Cerebellar nuclear complex (tissue), 1 donor: Measurements from ENCODE around the gene ARHGAP10.

Experiments used
- DNase-seq, 2 experiments: peaks; one replicate each; lab custom pipeline; 2025; lab: John Stamatoyannopoulos, UW

Gene ARHGAP10

DNA sequence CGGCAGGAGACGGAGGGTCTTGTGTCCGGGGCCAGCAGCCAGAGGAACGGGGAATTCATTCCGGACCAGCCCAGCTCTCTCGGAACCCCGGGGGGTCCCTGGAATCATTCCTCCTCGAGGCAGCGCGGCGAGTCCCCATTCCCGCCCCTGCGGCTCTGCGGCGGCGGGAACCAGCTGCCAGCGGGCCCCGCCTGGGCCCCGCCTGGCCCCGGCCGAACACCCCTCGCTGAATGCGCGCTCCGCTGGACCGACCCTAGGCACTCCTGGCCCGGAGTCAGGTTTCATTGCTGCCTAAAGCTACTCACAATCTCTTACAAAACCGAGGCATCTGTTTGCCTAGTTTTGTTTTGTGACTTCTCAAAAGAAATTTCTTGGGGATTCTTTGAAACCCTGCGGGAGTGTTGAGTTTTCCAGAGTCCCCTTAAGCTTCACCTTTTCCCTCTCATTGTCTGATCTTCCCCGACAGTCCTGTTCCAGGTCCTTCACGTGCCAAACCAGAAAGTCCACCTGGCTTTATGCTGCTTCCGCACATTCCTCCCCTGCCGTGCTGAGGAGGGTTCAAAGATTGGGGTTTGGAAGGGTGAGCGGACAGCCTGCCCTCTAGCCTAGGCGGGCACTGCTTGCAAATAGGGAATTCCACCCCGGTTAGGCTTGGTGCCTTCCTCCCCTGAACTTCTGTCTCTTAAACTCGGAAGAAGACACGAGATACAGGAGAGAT lies 789 bp downstream of the ARHGAP10 start:
- no peak for DNase-seq

DNA sequence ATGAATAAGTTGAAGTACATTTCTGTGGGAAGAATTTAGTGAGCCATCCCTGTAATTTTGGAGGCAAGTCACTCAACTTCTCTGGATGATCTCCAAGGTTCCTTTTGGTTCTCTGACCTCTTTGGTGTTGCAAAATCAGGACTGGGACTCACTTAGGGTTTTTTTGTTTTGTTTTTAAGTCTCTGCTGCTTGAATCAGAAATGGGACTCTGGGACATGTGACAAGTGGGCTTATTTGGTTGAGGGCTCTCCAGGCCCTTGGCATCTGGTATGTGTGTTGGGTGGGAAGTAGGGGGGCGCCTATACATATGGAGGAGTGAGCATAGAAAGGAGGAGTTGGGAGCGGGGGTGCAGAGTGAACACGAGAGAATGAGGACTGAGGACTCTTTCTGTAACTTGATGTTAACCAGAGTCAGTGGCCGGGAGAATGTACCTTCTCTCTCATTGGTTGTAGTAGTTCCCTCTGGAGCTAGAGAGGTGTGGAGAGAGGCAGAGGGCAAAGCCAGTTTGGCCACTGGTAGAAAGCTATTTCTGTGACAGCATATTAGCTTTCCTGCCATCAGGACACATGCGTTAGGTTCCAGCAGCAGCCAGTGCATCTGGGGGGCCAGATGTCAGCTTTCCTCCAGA lies 1.9 kb downstream of the ARHGAP10 start:
- DNase-seq = no peak

DNA sequence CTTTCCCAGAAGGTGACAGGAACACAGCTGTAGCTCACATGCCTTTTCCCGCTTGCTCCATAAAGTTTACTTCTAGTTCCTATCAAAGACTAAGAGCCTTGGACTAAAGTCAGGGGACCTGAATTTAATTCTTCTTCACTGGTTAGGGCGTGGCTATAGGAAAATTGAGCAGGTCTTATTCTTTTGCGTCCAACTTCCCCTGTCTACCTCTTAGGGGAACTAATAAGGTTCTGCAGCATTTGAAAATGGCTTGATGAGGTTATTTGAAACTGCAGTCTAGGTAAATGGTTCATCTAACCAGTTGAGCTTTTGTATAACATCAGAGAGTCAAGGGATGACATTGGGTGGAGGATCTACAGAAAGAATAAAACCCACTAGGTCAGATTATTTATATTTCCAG lies 2.6 kb downstream of the ARHGAP10 start:
- DNase-seq = no peak

DNA sequence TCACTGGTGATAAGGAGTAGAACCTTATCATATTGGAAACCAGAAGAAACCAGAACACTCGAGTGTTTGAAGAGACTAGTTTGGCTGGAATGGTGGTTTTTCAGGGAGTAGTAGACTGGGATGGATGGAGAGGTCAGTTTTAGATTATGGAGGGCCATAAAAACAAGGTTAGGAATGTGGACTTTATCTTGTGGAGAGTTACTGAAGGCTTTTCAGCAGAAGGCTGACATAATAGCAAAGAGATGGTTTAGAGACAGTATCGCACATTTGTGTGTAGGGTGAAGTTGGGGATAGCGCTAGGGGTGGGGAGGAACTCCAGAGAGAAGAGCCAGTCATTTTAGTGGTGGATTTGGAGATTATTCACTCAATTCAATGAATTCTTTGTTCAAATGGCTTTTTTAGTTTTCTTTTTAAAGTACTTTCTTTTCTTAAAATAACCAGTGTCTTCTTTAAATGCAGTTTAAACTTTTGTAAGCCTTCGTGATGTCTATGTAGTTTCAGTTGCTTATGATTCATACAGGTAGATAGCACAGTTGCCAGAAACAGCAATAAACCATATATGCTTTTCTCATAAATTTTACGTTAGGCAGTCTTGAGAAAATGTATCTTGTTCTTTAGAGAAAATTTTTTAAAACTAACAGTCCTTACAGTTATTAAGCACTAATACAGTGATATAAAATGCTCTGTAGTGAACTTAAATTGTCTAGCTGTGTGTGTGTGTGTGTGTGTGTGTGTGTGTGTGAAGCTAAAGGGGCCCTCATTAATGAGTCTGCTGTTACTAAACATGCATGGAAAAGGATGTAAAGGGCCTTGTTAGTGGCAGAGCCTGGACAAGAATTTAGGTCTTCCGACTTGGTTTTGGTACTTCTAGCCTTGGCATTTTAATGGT lies 3.8 kb downstream of the ARHGAP10 start:
- no peak for DNase-seq

DNA sequence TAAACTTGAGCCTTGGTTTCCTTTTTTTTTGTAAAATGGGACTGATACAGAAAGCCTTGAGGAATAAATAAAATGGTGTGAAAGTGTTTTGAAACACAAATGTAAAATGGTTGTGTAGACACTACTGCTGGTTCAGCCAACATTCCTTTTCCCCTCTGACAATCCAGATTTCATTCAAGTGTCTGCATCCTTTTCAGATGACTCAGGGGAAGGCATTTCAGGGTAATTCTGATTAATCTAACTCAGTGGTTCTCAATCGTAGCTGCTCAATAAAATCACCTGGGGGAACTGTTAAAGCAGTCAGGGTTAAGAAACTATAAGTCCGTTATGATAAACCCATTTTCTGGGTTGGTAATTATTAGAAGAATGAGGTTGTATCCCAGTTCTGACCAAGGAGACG lies 4.6 kb downstream of the ARHGAP10 start:
- DNase-seq = no peak

DNA sequence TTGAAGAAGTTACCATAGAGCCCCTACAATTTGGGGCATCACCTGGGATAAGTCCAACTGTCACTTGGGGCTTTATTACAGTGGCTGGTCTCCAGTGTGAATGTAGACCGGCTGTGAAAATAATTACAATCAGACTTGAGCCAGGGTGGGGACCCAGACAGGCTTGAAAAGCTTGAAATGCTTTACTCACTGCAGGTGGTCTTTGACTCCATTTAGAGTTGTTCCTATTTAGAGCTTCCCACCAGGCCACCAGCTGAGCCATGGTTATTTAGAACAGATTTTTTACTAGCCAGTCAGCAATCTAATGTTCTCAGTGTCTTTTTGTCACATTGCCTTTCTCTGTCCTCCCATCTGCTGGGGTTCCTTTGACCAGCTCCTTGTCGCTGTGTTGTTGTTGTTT lies 5.7 kb downstream of the ARHGAP10 start:
- no peak for DNase-seq

DNA sequence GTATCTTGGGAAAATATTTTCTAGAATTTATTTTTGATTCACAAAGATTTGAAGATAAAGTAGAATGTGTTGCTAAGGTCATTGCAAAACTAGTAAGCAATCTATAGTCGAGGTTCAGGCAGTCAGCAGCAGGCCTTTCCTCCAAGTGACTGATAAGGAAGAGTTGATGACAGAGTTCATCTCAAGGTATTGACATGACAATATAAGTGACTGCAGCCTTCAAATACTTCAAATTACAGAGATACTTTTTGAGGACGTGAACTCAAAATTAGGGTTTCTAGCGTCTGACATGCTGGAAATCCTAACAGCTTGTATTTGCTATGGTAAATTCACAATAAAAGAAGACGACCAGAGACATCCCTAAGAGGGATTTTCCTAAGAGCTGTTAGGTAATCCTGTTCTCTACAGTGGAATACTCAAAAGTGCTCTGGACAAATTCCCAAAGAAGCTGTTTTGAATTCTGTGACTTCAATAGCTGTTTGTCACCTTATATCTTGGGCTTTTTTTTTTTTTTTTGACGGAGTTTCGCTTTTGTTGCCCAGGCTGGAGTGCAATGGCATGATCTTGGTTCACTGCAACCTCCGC lies 7.4 kb downstream of the ARHGAP10 start:
- DNase-seq = no peak

DNA sequence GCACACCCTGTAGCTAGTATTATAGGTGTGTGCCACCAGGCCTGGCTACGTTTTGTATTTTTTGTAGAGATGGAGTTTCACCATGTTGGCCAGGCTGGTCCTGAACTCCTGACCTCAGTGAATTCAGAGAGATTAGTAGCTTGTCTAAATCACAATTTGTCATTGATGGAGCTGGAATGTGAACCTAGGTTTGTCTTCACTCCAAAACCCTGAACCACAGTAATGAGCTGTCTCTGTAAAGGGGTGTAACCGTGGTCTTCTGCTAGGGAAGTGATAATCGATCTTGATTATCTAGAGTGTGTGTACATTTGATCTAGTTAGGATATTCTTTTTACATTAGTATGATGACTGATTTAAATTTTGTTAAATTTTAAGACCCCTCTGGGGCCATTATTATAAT lies 8.3 kb downstream of the ARHGAP10 start:
- no peak for DNase-seq

DNA sequence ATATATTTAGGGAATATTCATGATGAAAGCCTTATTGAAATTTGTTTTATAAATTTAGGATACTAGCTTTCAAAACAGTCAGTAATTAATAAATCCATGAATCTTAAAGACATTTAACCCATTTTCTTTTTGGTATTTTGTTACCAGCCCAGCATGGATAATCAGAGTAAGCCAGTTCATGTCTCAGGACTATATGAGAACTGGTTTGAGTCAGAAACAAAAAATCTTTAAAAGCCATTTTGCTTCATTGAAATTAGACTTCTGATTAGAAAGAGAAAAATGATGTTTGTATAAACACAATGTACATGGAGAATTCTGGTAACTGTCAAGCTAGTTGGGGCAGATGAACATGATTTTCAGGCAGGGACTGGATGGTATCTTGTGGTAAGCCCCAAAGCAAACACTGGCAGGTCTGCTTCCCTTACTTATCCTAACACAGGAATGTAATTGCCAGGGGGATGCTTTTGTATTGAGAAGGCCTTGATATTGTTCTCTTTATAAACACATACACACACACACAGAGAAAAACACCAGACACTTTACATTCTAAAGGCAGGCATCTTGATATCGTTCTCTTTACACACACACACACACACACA lies 9.4 kb downstream of the ARHGAP10 start:
- DNase-seq = no peak

- no peak for DNase-seq
Observed at GRCh38 chr4:147747787-147748454, 16.0 kb downstream of the ARHGAP10 start.

- DNase-seq = no peak
Observed at GRCh38 chr4:147749811-147750321, 18.0 kb downstream of the ARHGAP10 start.

GRCh38 chr4:147753047-147753446 lies 21.2 kb downstream of the ARHGAP10 start:
- DNase-seq = no peak

DNA sequence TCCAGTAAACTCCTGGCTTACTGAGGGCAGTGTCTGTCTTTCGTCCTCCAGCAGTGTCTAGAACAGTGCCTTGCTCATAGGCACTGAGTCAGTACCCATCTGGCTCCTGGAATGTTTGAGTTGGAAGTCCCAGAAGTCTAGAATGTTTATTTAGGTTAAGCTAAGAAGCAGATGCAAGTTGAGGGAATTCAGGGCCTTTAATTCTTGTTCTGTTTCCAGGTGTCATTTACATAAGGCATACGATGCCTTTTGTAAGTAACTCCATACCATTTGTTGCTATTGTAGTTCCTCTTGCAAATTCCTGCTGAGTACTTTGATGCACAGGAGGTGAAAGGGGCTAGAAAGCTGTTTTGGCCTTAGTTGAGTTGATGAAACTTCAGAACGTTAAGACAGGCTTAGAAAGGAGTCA lies 22.2 kb downstream of the ARHGAP10 start:
- no peak for DNase-seq

DNA sequence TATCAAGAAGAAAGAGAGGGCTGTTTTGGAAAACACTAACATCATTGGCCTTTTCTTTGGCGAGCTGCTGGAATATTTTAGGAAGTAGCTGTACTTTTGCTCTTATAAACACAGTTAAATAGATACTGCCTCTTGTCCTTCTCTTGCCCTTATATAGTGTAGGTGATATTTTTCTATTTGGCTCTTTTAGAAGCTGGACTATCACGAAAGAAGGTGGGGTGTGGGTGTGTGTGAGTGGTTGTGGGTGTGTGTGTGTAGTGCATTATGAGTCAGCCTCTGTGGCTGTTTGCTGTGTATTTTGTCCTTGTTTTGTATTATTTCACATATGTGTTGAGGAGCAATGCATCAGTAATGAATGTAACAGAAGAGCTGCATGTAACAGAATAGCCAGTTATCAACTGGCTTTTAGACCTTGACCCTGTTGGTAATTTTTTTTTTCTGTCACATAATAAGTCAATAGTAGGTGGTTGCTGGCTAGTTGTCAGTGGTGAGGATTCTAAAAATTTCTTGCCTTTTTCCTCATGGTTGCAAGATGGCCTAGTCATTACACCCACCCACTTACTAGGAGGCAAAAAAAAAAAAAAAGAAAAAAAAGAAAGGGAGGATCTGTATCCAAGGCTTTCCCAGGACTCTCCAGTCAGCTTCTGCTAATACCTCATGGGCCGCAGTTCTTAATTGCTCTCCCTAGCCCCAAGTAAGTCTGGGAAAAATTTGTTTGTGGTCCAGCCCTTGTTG lies 23.8 kb downstream of the ARHGAP10 start:
- DNase-seq = no peak

DNA sequence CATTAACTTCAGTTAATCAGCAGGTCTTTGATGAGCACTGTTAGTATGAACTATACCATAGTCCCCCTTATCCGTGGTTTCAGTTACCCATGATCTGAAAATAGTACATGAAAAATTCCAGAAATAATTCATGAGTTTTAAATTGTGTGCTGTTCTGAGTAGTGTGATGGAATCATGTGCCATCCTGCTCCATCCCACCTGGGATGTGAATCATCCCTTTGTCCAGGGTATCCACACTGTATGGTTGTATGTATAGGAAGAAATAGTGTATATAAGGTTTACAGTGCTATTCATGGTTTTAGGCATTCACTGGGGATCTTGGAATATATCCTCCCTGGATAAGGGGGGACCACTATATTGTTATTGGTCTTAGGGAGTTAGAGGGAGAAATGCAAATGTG lies 24.5 kb downstream of the ARHGAP10 start:
- no peak for DNase-seq

GRCh38 chr4:147760176-147760575 lies 28.3 kb downstream of the ARHGAP10 start:
- DNase-seq = no peak

GRCh38 chr4:147760695-147761094 lies 28.8 kb downstream of the ARHGAP10 start:
- no peak for DNase-seq

- no peak for DNase-seq
Observed at GRCh38 chr4:147761218-147761883, 29.5 kb downstream of the ARHGAP10 start.

DNA sequence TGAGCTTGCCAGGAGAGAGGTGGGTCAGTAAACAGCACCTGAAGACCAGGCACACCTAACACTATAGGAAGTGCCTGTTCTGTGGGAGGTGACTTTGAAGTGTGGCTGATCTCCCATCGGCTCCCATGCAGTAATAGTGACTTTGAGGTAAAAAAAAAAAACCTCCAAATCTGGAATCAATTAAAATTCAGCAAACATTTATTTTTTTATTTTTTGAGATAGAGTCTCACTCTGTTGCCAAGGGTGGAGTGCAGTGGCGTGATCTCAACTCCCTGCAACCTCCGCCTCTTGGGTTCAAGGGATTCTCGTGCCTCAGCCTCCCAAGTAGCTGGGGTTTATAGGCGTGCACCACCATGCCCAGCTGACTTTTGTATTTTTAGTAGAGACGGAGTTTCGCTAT lies 32.4 kb downstream of the ARHGAP10 start:
- DNase-seq = no peak

GRCh38 chr4:147765121-147765529 lies 33.2 kb downstream of the ARHGAP10 start:
- DNase-seq = no peak
